Stimulated activated CD4-positive, alpha-beta T cell treated with anti-CD3 and anti-CD28 coated beads, TNF-alpha, amount 100 ng/mL, for 4 hours (primary cell): ENCODE data around the gene DDX31.

Source experiments
- DNase-seq, 3 experiments: peaks; one replicate each; pipeline ENCODE4 v3.0.0-alpha.2; 2020; ENCODE audit warnings: low read depth in 3 of 3

DDX31 gene

DNA sequence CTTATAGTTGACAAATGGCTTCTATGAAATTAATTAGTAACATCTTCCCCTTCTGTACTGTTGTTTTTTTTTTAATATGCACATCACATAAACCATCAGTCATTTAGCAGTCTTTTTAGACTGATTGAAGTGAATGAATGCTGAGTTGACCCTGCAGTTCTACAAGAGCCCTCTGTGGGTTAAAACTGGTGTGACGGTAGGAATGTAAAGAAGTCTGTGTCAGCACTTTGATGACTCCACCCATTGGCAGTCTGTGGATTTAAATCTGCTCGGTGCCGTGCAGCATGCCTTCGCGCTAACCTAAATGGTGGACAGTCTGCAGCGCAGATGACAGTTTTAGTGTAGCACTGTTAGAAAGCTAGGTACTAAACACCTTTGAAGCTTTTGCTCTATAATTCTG, 3.6 kb upstream of the DDX31 start:
- DNase-seq = no peak

DNA sequence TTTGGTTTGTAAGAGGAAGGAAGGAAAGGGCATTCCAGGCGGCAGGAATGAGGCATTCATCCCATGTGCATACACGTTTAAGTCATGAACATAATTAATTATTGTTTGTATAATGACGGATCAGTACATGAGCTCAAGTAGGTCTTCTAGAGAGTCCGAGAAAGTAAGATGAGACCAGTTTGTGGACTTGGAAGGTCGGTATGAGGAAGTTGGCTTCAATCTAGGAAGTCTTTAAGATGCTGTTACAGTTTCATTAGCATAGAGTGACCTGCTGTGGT, 2.6 kb upstream of the DDX31 start:
- DNase-seq = no peak

GRCh38 chr9:132671620-132672412, 2.0 kb upstream of the DDX31 start:
- no peak for DNase-seq

DNA sequence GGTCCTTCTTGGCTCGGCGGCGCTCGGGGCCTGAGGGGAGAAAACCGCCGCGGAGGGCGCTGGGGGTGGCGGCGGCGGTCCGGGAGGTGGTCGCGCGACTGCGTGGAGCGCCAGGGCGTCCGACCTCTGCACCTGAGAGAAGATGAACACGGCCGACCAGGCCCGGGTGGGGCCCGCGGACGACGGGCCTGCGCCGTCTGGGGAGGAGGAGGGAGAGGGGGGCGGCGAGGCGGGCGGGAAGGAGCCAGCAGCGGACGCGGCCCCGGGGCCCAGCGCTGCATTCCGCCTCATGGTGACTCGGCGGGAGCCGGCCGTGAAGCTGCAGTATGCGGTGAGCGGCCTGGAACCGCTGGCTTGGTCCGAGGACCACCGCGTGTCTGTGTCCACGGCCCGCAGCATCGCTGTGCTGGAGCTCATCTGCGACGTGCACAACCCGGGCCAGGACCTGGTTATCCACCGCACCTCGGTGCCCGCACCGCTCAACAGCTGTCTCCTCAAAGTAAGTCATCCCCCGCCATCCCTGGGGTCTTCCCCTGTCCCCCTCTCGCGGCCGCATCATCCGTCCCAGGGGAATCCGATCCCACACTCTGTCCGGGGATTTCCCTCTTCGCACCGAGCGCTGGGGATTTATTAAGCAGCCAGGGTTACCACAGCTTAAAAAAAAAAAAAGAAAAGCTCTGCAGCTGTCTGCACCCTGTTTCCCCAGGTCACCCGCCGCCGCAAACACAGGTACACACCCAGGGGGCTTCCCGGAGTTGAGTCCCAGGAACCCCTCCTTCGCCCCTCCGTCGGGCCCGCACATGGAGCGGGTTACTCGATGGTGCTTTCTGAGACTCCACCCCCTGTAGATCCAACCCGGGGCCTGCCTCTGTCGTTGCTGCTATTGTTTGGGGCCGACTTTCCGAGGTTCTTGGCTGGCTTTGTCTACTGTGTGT, 941 bp upstream of the DDX31 start, which contains the start of gene GTF3C4:
Gene GTF3C4 (plus strand): TSS at position 8 of the 935 bp plus-strand sequence. CDS start 135 bp downstream, at position 143.
- peak; percentile 6 to 22 (median 16) for DNase-seq

DNA sequence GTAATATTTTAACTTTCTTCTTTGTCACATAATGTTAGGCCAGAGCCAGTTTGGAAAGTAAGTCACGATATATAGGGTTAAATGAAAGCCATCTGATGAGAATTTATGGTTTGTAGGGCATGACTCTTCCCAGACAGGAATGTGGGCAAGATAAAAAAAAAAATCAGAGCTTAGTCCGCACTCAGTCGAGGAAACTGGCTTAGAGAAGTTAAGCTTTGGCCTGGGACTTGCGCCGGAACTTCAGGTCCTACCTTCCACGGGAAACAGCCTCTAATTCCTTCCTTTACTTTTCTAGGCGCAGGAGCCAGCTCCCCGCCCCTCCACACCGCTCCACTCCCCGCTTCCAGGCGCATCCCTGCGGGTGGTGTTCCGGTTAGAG, 475 bp downstream of the DDX31 start:
- DNase-seq = no peak

GRCh38 chr9:132663851-132664250, 5.9 kb downstream of the DDX31 start:
- no peak for DNase-seq

DNA sequence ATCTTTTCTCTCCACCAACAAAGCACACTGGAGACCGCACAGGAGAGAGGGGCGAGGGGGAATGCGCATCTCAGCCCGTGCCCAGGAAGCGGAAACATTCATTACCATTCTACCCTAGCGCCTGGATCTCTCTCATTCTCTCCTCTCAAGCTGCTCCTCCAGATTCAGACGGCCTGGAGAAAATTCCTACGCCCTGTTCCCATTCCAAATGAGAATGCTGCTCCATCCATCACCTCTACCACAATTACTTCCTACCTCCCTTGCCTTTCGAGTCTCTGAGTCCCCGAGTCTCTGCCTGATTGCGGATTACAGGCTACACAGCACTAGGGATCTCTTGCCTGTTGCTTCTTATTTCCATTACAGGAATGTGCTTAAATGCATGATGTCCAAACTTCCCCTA, 6.7 kb downstream of the DDX31 start:
- no peak for DNase-seq

DNA sequence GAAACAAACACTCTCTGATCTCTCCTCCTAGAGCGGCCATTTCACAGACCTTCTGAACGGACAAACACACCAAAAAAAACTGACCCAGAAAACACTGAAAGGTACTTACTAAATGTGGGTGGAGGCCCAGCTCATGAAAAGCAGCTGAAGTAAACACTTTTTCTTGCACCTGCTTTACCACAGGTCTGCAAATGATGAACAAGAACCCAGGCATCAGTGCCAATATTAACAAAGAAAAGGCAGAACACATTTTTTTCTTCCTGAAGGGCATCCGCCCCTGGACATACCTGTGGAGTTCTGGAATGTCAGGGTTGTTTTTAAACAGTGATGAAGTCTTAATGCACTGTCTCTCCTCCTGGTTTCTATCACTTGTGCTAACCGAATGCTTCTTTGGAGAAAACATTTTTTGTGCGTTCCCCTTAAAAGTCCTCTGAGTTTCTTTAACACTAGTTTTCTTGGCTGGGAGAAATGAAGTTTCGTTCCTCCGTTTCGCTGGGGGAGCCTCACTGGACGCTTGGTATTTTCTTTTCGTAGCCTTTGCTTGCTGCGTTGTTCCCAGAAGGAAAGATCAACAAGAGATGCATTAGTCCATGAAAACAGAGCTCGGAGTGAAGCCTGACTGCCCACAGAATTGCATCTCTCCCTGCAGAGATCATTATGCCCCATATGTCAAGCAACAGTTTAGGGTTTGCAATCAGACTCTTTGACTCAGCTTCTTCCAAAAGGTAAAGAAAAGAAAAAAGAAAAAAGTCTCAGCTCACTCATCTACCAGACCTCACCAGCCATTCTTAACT, 7.4 kb downstream of the DDX31 start:
- no peak for DNase-seq

- no peak for DNase-seq
These were observed 13.5 kb downstream of the DDX31 start for GRCh38 chr9:132656299-132656698.

DNA sequence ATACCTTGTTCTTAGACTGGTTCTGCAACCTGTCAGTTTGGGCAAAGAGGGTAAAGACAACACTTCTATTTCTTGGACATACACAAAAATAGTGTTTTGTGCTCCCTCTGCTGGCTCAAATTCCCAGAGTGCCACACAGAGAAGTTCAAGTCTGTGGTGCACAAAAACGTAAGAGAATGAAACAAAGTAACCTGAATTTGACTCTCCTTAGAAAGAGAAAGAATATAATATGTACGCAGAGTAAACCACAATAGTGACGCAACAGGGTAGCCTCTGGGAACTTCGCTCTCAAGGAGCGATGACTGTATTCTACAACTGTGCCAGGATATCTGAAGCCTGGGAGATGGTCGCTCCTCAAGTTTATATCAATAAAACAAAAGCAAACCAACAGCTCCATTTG, 18.5 kb downstream of the DDX31 start:
- no peak for DNase-seq

DNA sequence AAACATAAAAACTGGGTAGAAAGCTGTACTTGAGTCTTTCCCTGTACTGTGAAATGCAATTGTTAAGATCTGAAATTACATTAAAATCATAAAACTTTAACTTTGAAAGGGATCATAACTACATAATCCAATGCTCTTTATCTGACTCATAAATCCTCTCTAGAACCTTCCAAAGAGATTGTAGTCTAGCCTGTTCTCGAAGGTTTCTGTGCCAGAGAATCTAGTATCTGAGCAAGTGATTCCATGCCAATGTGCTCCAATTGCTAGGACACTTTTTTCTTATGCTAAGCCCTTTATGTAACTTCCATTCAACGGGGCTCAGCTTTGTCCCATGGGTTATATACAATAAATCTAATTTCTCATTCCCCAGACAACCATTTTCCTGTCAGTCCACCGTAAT, 21.1 kb downstream of the DDX31 start:
- no peak for DNase-seq

DNA sequence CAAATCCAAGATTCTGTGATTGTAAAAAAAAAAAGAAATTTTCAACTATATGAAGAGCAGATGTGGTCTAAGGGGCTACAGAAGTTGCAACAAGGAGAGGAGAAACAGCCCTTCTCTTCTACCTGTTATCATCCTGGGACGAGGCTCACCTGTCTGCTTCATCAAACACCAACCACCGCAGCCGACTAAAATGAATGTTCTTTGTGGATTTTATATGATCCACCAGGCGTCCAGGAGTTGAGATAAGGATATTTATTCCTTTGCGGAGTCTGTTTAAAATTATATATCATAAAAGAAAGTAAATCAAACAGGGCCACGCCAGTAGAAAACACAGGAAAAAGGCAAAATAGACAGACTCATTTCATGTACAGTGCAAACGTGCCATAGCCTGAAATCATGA, 21.5 kb downstream of the DDX31 start:
- DNase-seq = no peak

DNA sequence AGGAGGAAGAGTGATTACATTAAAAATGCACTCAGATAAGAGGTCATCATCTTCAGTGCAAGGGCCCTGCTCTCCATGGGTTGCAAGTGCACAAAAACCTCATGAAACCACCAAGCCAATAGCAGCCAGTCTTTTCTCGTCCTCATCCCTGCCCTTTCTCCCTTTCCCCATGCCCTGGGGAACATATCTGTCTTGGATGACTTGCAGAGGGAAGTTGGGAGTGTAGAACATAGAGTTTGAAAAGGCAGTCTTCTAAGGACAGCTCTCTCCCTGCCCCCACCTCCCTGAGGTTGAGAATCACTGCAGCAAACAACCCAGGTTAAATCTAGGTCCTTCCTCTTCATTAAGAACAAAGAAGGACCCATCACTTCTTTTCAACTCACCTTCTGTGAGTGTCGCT, 22.0 kb downstream of the DDX31 start:
- no peak for DNase-seq

DNA sequence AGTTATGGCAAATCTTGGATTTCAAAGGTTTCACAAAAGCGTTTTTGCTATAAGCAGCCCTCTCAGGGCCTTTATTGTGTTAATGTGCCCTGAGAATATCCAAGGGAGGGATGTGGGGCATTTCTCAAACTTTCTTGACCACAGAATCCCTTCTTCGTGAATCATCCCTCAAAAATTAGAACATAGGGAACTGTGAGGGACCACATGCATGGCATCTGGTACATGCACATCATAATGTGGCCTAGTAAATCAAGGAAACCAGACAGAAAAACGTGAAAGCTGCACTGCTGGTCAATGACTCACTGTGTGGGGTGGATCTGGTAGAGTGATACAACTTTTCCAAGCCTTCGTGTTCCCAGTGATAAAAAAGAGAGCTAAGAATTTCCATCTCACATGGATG, 22.4 kb downstream of the DDX31 start:
- DNase-seq = no peak

GRCh38 chr9:132646726-132647125, 23.1 kb downstream of the DDX31 start:
- DNase-seq = no peak

- no peak for DNase-seq
These were observed 24.1 kb downstream of the DDX31 start for GRCh38 chr9:132645711-132646110.

GRCh38 chr9:132645306-132645705, 24.5 kb downstream of the DDX31 start:
- no peak for DNase-seq

DNA sequence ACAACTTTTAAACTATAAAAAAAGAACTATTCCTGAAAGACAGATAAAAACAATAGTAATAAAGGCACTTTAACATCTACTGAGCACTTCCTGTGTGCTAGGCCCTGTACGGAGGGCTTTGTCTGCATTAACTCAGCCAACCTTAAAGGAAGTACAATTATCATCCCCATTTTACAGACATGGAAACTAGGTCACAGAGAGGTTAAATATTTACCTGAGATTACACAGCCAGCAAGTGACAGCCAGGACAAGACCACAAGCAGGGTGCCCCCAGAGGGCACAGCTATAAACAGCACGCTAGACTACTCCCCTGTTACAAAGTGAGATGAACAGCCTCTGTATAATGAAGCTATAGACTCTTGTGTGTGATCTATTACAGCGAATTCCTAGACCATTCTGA, 25.5 kb downstream of the DDX31 start:
- no peak for DNase-seq

GRCh38 chr9:132641216-132641615, 28.6 kb downstream of the DDX31 start:
- DNase-seq = no peak

DNA sequence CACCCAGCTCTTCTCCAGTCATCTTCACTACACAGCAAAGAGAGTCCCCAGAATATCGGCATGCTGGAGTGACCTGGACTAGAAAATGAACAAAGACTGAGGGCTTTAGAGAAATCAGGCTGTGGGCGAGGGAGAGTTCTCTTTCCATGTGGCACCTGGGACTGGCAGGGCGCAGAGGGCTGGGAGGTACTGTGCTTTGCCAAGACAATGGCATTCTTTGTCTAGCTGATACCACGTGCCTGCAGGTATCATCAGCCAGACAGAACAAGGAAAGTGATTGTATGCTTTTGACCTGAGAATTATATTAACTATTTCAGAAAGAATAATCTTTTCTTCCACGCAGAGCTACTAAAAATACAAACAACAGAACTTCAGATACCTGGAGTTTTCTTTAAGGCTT, 30.5 kb downstream of the DDX31 start:
- DNase-seq = no peak

DNA sequence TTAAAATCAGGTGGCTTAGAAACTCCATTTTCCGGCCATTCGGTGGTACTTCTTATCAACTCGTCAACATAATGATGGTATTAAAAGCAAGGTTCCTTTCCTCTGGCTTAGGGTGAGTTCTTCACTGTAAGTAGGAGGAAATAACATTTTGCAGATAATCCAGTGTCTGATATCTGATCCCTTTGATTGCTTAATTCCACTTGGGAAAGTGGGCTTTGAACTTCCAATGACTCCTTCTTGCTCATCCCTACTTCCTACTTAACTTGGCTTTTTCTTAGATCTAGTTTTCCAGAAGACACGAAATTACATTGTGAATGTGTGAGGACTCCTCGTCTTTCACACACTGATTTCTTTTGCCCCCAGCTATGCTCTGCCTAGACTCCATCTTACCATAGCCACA, 31.5 kb downstream of the DDX31 start:
- DNase-seq = no peak

GRCh38 chr9:132637801-132638200, 32.0 kb downstream of the DDX31 start:
- DNase-seq = no peak
